Breast epithelium (tissue), 3 donors: ENCODE data around the gene ATP6V1B1.

Experiments
- CTCF ChIP-seq, 3 donors: fragments of 450-650 bp; IDR thresholded peaks; one replicate each; pipeline ENCODE4 v1.5.1; 2016 to 2017; ENCODE audit warnings: antibody characterized with exemption in 3 of 3, mild to moderate bottlenecking in 3 of 3, moderate library complexity in 3 of 3
- POLR2AphosphoS5 ChIP-seq, 3 donors: sonication (generic); formaldehyde crosslinking; IDR thresholded peaks; one replicate each; pipeline ENCODE4 v1.6.1; 2017; ENCODE audit warnings: antibody characterized with exemption in 3 of 3

- TF ChIP-seq CTCF (IDR thresholded peaks at IDR 0.05) (no peak), POLR2AphosphoS5 (IDR thresholded peaks at IDR 0.05) (no peak)
These were observed 5.5 kb downstream of the ATP6V1B1 start for GRCh38 chr2:70941186-70941585.
